Activated CD4-positive, alpha-beta T cell treated with anti-CD3 and anti-CD28 coated beads for 4 hours (primary cell): ENCODE data around the gene HTT-AS.
"Not testable (repeated sequence)": the region's sequence is repeated elsewhere in the genome, so short reads cannot be mapped to it uniquely, and the experiment has no call there.

Experiments used
- DNase-seq, 2 donors: peaks; one replicate each; pipeline ENCODE4 v3.0.0-alpha.2; 2020

Gene HTT-AS

GRCh38 chr4:3085948-3086670 lies 11.8 kb upstream of the HTT-AS start:
- no peak for DNase-seq

DNA sequence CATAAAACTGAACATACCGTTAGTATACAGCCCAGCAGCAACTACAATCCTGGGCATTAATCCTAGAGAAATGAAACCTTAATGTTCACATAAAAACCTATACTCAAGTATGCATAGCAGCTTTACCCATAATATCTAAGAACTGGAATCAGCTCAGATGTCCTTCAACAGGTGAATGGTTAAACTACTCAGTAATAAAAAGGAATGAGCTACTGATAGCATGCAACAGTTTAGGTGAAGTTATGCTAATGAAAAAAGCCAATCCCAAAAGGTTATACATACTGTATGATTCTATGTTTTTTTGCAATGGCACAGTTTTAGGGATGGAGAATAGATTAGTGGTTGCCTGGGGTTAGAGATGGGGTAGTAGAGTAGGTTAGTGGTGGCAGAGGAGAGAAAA lies 9.4 kb upstream of the HTT-AS start:
- DNase-seq = no peak

DNA sequence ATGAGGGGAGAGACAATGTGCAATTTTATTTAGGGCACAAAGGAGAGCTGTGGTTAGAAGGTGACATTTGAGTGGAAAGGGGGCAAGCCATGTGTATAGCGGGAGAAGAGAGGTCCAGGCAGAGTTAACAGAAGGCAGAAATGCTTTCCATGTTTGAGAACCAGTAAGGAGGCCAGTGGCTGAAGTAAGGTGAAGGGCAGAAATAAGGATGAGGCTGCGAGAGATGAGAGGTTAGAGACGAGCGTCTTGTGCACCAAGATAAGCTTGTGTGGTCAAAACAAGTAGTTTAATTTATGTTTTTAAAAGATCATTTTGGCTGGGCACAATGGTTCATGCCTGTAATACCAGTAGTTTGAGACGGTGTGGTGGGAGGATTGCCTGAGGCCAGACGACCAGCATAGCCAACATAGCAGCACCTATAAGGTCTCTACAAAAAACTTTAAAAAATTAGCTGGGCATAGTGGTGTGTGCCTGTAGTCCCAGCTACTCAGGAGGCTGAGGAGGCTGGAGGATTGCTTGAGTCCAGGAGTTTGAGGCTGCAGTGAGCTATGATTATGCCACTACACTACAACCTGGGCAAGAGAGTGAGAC lies 8.7 kb upstream of the HTT-AS start:
- no peak for DNase-seq

DNA sequence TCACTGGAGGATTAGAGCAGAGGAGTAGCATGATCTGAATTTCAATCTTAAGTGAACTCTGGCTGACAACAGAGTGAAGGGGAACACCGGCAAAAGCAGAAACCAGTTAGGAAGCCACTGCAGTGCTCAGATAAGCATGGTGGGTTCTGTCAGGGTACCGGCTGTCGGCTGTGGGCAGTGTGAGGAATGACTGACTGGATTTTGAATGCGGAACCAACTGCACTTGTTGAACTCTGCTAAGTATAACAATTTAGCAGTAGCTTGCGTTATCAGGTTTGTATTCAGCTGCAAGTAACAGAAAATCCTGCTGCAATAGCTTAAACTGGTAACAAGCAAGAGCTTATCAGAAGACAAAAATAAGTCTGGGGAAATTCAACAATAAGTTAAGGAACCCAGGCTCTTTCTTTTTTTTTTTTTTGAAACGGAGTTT lies 5.4 kb upstream of the HTT-AS start:
- no peak for DNase-seq

- no peak for DNase-seq
These were observed 3.5 kb upstream of the HTT-AS start for GRCh38 chr4:3077796-3078195.

GRCh38 chr4:3075652-3075981 lies 1.3 kb upstream of the HTT-AS start:
- no peak for DNase-seq

GRCh38 chr4:3074846-3075651 lies 711 bp upstream of the HTT-AS start:
- DNase-seq = peak; percentile 28 to 65

DNA sequence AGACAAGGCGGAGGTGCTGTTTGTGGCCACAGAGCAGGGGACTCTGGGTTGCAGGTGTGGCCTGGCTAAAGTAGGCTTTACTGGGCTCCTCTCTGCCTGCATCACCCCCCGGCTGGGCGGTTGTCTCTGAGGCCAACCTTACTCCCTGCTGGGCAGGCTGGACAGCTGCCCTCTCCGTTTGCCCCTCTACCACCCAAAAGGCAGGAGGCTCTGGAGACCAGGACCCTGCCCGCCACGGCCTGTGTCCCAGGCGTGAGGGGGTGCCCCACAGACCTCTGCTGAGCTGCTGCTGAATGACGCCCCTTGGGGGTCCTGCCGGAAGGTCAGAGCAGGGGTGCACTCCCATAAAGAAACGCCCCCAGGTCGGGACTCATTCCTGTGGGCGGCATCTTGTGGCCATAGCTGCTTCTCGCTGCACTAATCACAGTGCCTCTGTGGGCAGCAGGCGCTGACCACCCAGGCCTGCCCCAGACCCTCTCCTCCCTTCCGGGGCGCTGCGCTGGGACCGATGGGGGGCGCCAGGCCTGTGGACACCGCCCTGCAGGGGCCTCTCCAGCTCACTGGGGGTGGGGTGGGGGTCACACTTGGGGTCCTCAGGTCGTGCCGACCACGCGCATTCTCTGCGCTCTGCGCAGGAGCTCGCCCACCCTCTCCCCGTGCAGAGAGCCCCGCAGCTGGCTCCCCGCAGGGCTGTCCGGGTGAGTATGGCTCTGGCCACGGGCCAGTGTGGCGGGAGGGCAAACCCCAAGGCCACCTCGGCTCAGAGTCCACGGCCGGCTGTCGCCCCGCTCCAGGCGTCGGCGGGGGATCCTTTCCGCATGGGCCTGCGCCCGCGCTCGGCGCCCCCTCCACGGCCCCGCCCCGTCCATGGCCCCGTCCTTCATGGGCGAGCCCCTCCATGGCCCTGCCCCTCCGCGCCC lies 920 bp downstream of the HTT-AS start:
- peak in 1 of 2 donors; percentile 16 for DNase-seq

DNA sequence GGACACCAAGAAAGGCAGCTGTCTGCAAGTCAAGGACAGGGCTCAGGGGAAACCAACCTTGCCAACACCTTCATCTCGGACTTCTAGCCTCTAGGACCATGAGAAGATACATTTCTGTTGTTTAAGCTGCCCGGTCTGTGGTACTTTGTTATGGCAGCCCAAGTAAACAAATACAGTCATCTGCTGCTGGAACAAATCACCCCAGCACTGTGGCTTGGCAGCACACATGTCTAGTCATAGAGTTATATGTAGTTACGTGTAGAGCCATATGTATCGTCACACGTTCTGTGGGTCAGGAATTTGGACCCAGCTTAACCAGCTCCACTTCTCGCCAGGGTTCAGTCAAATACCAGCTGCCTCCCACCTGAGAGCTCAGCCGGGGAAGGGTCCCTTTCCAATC lies 2.5 kb downstream of the HTT-AS start:
- no peak for DNase-seq

DNA sequence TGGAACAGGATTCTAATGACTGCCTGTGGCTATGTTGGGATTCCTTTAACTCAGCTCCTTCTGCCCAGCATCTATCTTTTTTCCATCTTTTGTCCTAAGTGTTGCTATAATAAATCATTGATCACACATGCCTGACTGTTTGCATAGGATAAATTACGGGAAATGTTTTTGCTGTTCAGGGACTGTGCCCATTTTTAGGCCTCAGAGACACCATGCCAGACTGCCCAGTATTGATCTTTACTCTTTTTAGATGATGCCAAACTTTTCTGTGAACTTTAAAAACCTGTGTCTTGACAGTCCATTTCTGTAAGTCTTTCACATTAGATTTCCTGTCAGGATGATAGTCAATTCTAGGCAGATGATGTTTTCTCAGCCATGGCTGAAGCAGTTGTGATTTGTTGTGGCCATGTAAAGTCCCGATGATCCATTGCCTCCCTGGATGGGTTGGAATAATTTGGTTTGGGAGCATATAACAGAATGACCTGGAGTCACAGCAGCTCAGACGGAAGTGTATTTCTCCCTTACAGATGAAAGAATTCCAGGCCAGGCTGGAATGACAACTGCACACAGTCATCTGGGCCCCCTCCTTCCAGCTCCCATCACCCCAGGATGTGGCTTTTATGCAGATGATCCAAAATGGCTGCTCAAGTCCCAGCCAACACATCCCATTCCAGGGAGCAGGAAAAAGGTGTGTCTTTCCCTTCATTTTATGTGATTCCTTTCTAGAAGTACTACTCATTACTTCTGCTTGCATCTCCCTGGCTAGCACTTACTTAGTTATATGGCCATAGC lies 3.4 kb downstream of the HTT-AS start:
- DNase-seq = no peak

DNA sequence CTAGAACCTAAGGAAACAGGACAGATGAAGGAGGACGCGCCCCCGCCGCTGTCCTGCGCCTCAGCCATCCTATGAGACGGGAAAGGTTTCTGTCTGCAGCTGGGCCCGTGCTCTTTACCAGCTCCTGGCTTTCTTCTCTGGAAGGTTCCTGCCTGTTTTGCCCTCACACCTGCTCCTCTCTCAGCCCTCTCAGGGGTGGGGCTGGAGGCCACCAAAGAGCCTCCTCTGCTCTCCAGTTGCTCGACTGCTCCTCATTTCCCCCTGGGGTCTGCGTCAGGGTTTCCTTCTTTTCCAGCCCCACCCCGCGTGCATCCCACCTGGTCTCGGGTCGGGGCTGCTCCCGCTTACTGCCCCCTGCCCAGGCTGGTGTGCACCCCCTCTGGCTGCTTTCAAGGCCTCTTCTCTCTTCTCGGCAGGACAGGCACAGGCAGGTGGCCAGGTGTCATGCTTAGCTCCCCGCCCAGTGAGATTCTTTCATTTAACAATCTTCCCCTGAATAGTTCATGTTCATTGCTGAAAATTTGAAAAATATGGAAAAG lies 4.6 kb downstream of the HTT-AS start:
- DNase-seq = no peak

DNA sequence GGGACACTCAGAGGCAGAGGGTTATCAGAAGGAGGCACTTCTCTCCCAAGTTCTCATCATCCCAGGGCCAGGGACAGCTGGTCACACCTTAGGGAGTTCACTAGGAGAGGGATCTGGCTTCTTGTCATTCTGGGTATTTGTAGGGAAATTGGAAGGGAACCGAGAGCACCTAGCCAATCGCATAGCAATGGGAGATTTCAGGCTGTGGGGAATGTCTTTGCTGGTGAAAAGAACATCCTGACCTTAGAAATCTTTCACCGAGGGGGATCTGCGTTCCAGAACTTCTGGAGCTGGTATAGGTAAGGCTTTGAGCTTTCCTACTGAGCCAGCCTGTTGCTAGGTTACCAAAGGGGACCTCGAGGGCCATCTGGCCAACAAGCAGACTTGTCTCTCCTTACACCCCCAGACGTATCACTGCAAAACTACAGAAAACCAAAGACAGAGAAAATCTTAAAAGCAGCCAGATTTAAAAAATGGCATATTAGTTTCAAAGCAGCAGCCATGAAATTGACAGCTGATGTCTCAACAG lies 6.8 kb downstream of the HTT-AS start:
- no peak for DNase-seq

GRCh38 chr4:3066836-3067400 lies 7.4 kb downstream of the HTT-AS start:
- DNase-seq = no peak

- no peak for DNase-seq
These were observed 8.8 kb downstream of the HTT-AS start for GRCh38 chr4:3065551-3065950.

GRCh38 chr4:3062471-3062870 lies 11.9 kb downstream of the HTT-AS start:
- DNase-seq = no peak

DNA sequence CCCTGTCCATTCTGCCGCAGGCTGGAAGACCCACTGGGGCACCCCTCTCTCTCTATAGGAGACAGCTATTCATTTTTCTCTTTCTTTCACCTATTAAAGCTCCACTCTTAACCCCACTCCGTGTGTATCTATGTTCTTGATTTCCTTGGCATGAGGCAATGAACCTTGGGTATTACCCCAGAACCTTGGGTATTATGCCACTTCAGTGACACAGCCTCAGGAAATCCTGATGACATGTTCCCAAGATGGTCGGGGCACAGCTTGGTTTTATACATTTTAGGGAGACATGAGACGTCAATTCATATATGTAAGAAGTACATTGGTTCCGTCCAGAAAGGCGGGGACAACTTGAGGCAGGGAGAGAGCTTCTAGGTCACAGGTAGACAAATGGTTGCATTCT lies 13.4 kb downstream of the HTT-AS start:
- no peak for DNase-seq

GRCh38 chr4:3059943-3060342 lies 14.4 kb downstream of the HTT-AS start:
- no peak for DNase-seq

GRCh38 chr4:3054169-3054759 lies 20.1 kb downstream of the HTT-AS start:
- DNase-seq = no peak

GRCh38 chr4:3051141-3051897 lies 23.0 kb downstream of the HTT-AS start:
- DNase-seq = not testable (repeated sequence)
